CD4-positive, alpha-beta T cell treated with Interleukin-2 at 100 ng/mL for 4 hours (primary cell): ENCODE measurements around the gene MTNR1B.

Experiments
- DNase-seq: peaks from one replicate; pipeline ENCODE4 v3.0.0-alpha.2; 2020; ENCODE audit warnings: low spot score

Gene MTNR1B

DNA sequence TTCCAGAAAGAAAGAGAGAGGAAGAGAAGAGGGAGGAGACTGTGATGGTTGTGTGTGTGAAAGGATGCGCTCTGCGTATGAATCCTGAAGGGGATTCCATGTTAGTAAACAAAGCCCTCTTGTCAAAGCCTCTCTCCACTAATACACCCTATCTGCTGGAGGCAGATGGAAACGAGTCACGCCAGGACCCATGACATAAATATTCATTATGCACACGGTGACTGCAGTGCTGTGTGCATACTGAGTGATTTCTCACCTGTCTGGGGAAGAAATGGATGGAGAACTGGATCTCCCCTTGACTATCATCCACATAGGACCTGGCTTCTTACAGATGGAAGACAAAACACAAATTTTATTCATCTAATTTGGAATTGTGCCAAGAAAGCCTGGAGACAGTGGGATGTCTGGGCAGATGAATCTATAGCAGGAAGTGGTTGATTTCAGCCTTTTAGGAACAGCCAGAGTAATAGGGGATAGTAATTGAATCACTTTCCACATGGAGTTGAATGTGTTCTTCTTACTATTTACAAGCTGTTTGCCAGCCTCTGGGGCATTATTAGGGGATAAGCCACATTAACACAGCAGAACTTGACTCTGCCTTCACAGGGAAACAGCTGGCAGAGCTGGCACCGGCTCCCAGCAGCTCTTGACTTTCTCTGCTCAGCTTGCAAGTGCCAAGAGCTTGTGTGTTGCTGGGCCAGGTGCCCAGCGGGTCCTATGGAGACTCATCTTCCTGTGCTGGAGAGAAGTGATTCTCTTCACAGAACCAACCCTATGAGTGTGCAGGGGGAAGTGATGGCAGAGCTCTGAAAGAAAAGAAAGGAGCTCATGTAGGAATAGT is 9.0 kb downstream of the MTNR1B start:
- no peak for DNase-seq

DNA sequence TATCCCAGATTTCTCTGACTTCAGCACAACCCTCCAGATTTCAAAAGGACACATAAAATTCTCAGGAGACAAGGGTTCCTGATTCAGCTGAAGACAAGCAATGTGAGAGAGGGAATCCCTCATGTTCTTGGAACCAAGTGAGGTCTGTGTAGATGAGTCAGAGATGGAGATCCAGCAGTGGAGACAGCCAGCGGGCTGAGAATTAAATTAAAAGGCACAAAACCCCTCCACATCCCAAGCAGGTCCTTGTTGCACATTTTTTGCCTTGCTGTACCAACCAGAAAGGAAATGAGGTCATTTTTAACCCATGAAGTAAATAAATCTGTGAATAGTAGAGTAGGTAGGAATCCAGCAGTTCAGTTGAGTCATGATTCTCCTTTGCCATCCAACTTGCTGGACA is 9.7 kb downstream of the MTNR1B start:
- no peak for DNase-seq

DNA sequence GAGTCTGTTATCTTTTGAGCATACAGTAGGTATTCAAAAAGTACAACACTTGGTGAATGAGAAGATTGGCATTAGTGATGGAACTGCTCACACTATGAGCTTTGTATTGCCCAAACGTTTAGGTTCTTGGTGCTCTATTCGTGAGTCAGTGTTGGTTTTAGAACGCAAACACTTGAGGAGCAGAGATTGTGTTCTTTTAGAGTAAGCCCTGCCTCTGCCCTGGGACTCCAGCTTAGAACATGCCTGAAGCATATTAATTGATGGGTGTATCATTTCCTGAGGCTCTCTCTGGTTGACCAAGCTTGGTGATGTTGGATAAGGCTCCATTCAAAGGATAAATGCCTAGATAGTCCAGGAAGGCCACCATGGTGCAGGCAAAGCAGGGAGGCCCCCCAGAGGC is 10.9 kb downstream of the MTNR1B start:
- no peak for DNase-seq

DNA sequence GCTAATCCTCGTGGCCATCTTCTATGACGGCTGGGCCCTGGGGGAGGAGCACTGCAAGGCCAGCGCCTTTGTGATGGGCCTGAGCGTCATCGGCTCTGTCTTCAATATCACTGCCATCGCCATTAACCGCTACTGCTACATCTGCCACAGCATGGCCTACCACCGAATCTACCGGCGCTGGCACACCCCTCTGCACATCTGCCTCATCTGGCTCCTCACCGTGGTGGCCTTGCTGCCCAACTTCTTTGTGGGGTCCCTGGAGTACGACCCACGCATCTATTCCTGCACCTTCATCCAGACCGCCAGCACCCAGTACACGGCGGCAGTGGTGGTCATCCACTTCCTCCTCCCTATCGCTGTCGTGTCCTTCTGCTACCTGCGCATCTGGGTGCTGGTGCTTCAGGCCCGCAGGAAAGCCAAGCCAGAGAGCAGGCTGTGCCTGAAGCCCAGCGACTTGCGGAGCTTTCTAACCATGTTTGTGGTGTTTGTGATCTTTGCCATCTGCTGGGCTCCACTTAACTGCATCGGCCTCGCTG is 12.1 kb downstream of the MTNR1B start:
- no peak for DNase-seq

- no peak for DNase-seq
These were observed 17.1 kb downstream of the MTNR1B start for GRCh38 chr11:92986585-92986984.

DNA sequence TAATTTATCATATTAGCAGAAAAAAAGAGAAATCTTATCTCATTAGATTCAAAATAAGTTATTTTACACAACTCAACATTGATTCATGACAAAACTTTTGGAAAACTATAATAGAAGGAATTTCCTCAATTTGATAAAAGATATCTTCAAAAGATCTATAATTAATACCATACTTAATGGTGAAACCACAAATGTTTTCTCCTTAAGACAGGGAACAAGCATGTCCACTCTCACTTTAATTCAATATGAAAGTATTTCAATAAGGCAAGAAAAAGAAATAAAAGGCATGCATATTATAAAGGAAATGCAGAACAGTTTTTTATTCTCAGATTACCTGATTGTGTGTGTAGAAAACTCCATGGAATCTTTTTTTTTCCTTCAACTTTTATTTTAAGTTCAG is 23.6 kb downstream of the MTNR1B start:
- DNase-seq, result no peak

DNA sequence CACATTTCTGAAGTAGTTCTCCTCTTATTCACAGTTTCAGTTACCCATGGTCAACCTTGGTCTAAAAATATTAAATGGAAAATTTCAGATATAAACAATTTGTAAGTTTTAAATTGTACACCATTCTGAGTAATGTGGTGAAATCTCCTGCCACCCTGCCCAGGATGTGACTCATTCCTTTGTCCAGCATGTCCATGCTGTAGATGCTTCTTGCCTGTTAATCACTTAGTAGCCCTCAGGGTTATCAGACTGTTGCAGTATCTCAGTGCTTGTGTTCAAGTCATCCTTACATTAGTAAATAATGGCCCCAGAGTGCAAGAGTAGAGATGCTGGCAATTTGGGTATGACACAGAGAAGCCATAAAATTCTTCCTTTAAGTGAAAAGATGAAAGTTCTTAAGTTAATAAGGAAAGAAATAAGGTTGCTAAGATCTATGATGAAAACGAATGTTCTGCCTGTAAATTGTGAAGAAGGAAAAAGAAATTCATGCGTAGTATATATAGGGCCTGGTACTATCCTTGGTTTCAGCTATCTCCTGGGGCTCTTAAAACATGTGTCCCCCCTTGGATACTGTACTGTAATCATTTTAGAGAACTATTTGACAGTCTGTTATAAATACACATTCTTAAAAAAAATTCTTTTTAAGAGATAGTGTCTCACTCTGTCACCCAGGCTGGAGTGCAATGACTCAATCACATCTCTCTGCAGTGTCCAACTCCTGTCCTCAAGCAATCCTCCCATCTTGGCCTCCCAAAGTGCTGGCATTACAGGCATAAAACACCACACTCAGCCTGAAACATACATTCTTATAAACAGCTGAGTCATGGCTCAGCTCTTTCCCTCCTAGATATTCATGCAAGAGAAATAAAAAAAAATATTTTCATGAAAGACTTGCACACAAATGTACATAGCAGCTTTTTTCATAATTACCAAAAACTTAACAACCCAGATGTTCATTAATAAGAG is 31.3 kb downstream of the MTNR1B start:
- DNase-seq, result no peak

- no peak for DNase-seq
These were observed 32.4 kb downstream of the MTNR1B start for GRCh38 chr11:93001806-93002205.

DNA sequence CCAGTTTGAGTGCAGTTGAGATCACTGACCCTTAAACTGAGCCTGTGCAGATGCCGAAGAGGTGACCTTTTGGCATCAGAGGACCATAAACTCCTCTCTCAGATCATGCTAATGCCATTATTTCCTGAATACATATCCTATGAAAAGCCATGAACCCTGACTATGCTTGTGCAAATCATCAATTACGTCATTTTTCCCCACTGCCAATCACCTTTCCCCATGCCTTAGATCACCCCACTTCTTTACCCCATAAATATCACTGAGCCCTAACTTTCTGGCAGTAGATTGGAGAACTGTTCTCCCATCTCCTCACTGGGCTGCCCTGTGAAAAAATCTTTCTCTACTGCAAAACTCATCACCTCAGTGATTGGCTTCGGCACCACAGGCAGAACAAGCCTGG is 32.9 kb downstream of the MTNR1B start:
- no peak for DNase-seq

DNA sequence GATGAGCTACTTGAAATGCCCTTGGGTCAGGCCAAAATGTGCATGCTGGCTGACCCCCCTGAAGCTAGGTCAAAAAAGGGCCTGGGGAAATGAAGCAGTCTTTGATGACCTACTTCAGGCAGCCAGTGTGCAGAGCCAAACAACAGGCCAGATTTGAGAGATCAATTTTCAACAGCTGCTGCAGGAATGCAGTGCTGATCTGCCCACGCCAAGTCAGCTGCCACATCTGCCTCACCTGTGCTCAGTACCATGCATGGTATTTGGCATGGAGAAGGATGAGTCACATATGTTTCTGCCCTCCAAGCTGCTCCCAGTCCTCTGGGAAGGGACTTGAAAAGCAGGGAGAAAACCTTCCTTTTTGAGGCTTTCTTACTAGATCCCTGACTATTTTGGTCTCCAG is 35.8 kb downstream of the MTNR1B start:
- DNase-seq, result no peak

DNA sequence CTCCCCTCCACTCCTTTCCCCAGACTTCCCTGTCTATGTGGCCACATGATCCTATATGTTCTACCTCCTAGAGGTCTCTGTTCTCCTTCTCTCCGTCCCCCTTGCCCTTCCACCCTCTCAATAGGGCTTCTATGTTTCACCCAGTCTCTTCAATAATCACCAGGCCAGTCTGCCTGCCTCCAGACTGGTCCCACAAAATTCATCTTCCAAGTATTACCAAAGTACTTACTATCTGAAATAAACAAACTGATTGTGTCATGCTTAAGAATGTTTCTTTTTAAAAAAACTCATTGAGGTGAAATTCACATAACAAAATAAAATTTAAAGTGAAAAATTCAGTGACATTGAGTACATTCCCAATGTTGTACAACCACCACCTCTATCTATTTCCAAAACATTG is 44.2 kb downstream of the MTNR1B start:
- no peak for DNase-seq

DNA sequence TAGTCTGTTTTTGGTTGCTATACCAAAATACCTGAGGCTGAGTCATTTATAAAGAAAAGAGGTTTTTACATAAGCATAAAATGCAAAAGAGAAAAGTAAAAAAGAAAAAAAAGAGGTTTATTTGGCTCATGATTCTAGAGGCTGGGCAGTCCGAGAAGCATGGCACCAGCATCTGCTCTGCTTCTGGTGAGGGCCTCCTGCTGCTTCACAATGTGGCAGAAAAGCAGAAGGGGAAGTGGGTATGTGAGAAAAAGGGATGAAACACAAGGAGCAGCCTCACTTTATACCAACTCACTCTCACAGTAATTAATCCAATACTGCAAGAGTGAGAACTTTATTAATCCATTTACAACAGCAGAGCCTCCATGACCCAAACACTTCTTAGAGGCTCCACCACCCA is 47.1 kb downstream of the MTNR1B start:
- DNase-seq, result no peak

DNA sequence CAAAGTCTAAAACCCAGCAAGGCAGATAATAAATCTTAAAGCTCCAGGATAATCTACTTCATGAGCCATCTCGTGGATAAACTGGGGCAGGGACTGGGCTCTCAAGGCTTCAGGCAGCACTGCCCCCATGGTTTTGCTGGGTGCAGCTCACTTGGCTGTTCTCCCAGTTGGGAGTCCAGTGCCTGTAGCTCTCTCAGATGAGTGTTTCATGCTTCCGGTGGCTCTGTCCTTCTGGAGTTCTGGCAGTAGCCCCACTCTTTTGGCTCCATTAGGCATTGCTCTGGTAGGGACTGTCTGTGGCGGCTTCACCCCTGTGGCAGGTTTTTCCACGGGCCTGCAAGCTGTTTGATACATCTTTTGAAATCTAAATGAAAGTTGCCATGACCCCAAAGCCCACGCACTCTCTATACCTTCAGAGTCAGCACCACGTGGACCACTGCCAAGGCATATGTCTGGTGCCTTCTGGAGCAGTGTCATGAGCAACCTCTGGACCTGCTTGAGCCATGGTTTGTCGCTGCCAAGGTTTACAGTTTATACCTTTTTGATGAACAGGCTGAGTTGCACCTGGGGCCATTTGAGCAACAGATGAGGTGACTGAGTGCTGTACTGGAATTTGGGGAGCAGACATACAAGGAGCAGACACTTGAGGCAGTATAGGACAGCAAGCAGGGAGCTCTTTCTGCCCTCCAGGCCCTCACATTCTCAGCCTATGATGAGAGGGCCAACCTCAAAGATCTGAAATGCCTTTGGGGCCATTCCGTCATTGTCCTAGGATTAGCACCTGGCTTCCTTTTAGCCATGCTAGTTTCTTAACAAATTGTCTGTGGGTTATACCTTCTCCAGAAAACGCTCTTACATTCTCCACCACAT is 48.6 kb downstream of the MTNR1B start:
- DNase-seq, result no peak

GRCh38 chr11:93020248-93021046 is 51.0 kb downstream of the MTNR1B start:
- no peak for DNase-seq

- DNase-seq, result no peak
These were observed 54.9 kb downstream of the MTNR1B start for GRCh38 chr11:93024369-93024768.

GRCh38 chr11:93025558-93026255 is 56.3 kb downstream of the MTNR1B start:
- DNase-seq, result no peak

- DNase-seq, result no peak
These were observed 59.6 kb downstream of the MTNR1B start for GRCh38 chr11:93028960-93029522.

GRCh38 chr11:93031386-93031785 is 61.9 kb downstream of the MTNR1B start:
- DNase-seq, result no peak
